Adrenal gland (tissue), 5 donors: ENCODE data around the gene SIM1.

ENCODE experiments used
- CTCF ChIP-seq, 6 experiments: fragments of 450-650 bp in 4 of 6; fragments of 200-600 bp in 2 of 6; sonication (generic) in 1 of 6; IDR thresholded peaks; 1 replicate in 5 of 6; 2 replicates in 1 of 6; pipeline versions ENCODE4 v1.5.1 to v1.8.0; 2016 to 2021; ENCODE audit warnings: antibody characterized with exemption in 6 of 6, mild to moderate bottlenecking in 2 of 6, moderate library complexity in 1 of 6
- POLR2A ChIP-seq, 2 donors: fragments of 450-650 bp; IDR thresholded peaks; one replicate each; pipeline ENCODE4 v1.6.1; 2017; ENCODE audit warnings: antibody characterized with exemption in 2 of 2, mild to moderate bottlenecking in 2 of 2, moderate library complexity in 1 of 2
- donor health status: DM: no; HTN: no; CAD: no.

- TF ChIP-seq CTCF (IDR thresholded peaks at IDR 0.05) (no peak), POLR2A (IDR thresholded peaks at IDR 0.05) (no peak)
These were observed 37.9 kb downstream of the SIM1 start for GRCh38 chr6:100426744-100427338.
